Activated CD4-positive, alpha-beta memory T cell treated with anti-CD3 and anti-CD28 coated beads for 36 hours (primary cell): Measurements from ENCODE around the gene SYNRG. TPM values are rescaled to one million over a fixed set of nuclear protein-coding genes. Genes with fewer than 3 reads are reported as not detected.

Source experiments
- CTCF ChIA-PET: fragments of 350-600 bp; sonication (Branson Sonifier 250); formaldehyde crosslinking; loops from one replicate; lab custom pipeline; 2021; ENCODE audit warnings: antibody characterized with exemption, inconsistent platforms; lab: Charles Lee
- POLR2A ChIA-PET: fragments of 350-600 bp; sonication (Branson Sonifier 250); formaldehyde crosslinking; loops from one replicate; lab custom pipeline; 2021; ENCODE audit warnings: antibody characterized with exemption; lab: Charles Lee
- DNase-seq: peaks from one replicate; pipeline ENCODE4 v3.0.0-alpha.2; 2020
- H3K27ac Mint-ChIP-seq: one replicate; pipeline ENCODE4 v1.8.0; 2021; ENCODE audit warnings: mixed read lengths
- H3K27me3 Mint-ChIP-seq: one replicate; pipeline ENCODE4 v1.8.0; 2021; ENCODE audit warnings: mixed read lengths
- H3K36me3 Mint-ChIP-seq: one replicate; pipeline ENCODE4 v1.8.0; 2021; ENCODE audit warnings: mixed read lengths
- H3K4me1 Mint-ChIP-seq: one replicate; pipeline ENCODE4 v1.8.0; 2021; ENCODE audit warnings: low read depth, mixed read lengths
- H3K4me3 Mint-ChIP-seq: one replicate; pipeline ENCODE4 v1.8.0; 2021; ENCODE audit warnings: mild to moderate bottlenecking, mixed read lengths
- H3K9me3 Mint-ChIP-seq: one replicate; pipeline ENCODE4 v1.8.0; 2021; ENCODE audit warnings: mixed read lengths
- intact Hi-C: fragments of 100-400 bp; cut with micrococcal nuclease; formaldehyde crosslinking; loops from one replicate; pipeline ENCODE4 v1.15.1; 2023
- total RNA-seq, 2 experiments: library from RNA; stranded (reverse); gene quantifications; one replicate each; pipeline ENCODE4 v1.2.3, GENCODE V29; 2021

SYNRG gene
- total RNA-seq, 2 experiments from 2014 or later, result 44.4 to 45.2 TPM

DNA sequence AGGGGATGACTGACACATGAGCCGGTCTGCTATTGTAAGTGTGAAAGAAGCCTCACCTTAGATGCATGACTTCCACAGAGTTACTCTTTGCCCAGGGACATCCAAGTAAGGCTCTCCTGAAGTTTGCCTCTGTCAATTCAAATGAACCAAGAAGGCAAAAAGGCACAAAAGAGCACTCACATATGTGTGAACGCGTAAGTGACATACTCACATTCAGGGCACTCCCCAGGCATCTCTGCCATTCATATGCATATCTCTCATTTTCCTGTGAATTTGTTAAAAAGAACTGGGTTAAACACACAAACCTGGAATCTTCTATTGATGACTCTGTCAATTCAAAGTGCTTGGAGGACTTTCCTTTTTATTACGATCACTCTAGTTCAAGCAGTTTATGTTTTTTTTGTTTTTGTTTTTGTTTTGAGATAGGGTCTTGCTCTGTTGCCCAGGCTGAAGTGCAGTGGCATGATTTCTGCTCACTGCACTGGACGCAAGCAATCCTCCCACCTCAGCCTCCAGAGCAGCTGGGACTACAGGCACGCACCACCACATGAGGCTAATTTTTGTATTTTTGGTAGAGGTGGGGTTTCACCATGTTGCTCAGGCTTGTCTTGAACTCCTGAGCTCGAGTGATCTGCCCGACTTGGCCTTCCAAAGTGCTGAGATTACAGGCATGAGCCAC lies 70.1 kb downstream of the SYNRG start:
- POLR2A ChIA-PET, result no interaction called here
- no peak overlapping the region for H3K27ac Mint-ChIP-seq
- CTCF ChIA-PET, result interaction anchor here (0.6 kb wide), 1 partner anchor 988 kb away, joined by 3 read pairs; no protein-coding TSS in a partner anchor
- H3K4me1 Mint-ChIP-seq, result peaks cover 14% of the 10 kb centered on the region
- H3K36me3 Mint-ChIP-seq, result peaks cover 48% of the 10 kb centered on the region
- no peak for DNase-seq
- intact Hi-C loops, result no loop called here
- H3K4me3 Mint-ChIP-seq, result no peak overlapping the region
- H3K9me3 Mint-ChIP-seq, result no peaks in the 10 kb centered on the region
- H3K27me3 Mint-ChIP-seq, result no peaks in the 10 kb centered on the region

DNA sequence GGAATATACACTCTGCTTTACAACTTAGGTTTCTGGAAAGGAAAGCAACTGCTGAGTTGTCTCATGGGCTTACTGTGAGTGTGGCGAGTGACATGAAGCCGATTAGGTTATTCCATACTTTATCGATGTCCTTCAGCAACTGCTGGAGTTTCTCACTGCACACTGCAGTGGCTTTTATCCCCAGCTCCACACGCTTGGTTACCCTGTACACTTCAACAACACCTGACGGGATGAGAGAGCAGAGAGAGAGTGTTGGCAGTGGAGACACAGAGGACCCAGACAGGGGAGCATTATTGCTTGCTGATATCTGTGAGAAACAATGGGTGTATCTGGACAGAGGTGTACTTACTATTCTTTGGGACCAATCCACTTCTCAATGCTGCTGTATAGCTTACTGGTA lies 73.3 kb downstream of the SYNRG start:
- no peak for DNase-seq
- Mint-ChIP-seq H3K36me3 (peaks cover 37% of the 10 kb centered on the region), H3K4me1 (no peaks in the 10 kb centered on the region), H3K27ac (no peak overlapping the region), H3K9me3 (no peaks in the 10 kb centered on the region), H3K27me3 (no peaks in the 10 kb centered on the region), H3K4me3 (no peak overlapping the region)
- POLR2A ChIA-PET, result no interaction called here
- intact Hi-C loops, result no loop called here
- CTCF ChIA-PET, result no interaction called here

DNA sequence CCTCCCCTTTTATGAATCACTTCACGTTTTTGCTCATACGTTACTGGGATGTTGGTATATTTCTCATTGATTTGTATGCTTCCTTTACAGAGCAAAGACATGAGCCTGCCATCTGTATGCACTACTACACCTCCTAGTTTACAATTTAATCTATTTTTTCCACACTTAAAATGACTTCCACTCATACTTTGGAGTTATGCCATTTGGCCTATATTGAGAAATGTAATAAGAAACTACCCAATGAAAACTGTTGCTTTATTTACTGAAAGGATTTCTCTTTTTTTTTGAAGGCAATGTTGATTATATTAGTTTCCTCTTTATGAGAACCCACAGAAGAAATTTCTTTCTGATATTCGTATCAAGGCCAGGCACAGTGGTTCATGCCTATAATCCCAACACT lies 76.5 kb downstream of the SYNRG start:
- CTCF ChIA-PET, result no interaction called here
- no peak overlapping the region for H3K4me3 Mint-ChIP-seq

DNA sequence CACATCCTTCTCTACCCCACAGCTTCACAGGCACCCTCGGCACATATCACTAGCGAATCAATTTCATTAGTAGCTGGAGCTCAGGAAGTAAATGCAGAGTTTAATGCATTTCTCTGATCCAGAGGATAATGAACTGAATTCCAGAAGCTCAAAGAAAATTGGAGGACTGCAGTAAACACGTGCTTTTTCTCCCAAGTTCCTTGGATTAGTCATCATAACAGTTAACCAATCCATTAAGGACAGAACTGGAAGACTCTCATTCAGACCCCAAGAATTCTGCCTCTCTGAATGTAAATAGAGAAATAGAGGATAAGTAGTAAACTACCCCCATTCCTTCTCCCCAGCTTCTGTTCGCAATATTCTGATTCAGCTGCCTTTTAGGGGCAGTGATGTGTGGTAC lies 78.8 kb downstream of the SYNRG start:
- intact Hi-C loops, result no loop called here
- Mint-ChIP-seq H3K27ac (no peak overlapping the region), H3K4me1 (no peaks in the 10 kb centered on the region), H3K36me3 (peaks cover 9% of the 10 kb centered on the region), H3K9me3 (no peaks in the 10 kb centered on the region), H3K4me3 (no peak overlapping the region), H3K27me3 (no peaks in the 10 kb centered on the region)
- CTCF ChIA-PET, result no interaction called here
- POLR2A ChIA-PET, result no interaction called here
- DNase-seq, result no peak

More for the DNA sequence above, 76.5 kb downstream of the SYNRG start:
- Mint-ChIP-seq H3K36me3 (peaks cover 25% of the 10 kb centered on the region), H3K4me1 (no peaks in the 10 kb centered on the region), H3K27ac (no peak overlapping the region), H3K9me3 (no peaks in the 10 kb centered on the region), H3K27me3 (no peaks in the 10 kb centered on the region)
- DNase-seq, result no peak
- POLR2A ChIA-PET, result no interaction called here
- intact Hi-C loops, result no loop called here

DNA sequence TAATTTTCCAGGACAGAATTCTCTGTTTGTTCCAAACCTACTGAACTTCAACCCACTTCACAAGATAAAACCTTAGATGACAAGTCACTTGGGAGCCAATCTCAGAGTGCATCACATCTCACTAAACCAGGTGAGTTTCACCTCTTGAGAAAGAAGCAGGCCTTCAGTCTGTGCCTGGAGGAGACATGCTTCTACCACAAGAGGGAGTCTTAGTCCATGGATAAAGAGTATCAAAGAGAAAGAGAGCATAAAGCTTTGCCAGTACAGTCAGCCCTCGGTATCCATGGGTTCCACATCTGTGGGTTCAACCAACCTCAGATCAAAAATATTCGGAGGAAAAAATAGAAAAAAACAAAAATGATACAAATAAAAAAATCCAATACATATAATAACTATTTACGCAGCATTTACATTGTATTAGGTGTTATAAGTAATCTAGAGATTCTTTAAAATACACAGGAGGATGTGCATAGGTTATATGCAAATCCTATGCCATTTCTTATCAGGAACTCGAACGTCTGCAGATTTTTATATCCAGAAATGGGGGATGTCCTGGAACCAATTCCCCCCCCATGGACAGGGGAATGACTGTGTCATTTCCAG lies 81.9 kb downstream of the SYNRG start:
- Mint-ChIP-seq H3K27me3 (no peaks in the 10 kb centered on the region), H3K27ac (no peak overlapping the region), H3K4me3 (no peak overlapping the region), H3K4me1 (no peaks in the 10 kb centered on the region), H3K36me3 (peaks cover 20% of the 10 kb centered on the region), H3K9me3 (no peaks in the 10 kb centered on the region)
- DNase-seq, result peak; percentile 20
- ChIA-PET CTCF (interaction anchor here (0.7 to 3.4 kb wide), 12 partner anchors 15 to 289 kb away, joined by 3 to 31 read pairs (median 4); partner anchors contain the start of gene SYNRG), POLR2A (interaction anchor here (1.0 kb wide), 1 partner anchor 78 kb away, joined by 3 read pairs; no protein-coding TSS in a partner anchor)
- intact Hi-C loops, result loop anchor here (1.0 kb wide), 1 partner anchor 264 kb away; no protein-coding TSS in a partner anchor

DNA sequence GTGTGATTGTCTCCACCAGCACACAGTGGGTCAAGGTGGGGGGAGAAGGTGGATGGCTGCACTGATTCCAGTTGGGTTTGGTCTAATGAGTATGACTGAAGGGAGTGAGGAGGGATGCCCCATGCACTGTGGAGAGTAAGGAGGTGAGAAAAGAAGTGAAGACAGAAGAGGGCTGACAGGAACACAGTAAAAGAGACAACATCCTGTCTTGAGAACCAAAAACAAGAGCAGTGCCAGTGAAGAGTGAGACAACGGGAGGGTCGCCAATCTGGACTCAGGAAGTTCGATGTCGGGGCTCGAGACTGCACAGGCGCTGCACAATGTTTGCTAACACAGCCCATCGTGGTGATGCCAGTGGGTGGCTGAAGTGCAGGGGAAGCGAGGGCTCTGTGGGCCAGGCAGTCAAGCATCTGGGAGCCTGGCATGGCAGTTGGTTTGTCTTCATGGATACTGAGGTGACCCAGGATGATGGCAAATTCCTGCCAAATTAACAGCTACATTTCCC lies 85.5 kb downstream of the SYNRG start:
- intact Hi-C loops, result no loop called here
- Mint-ChIP-seq H3K4me3 (no peak overlapping the region), H3K36me3 (peaks cover 27% of the 10 kb centered on the region), H3K4me1 (peaks cover 2% of the 10 kb centered on the region), H3K27me3 (no peaks in the 10 kb centered on the region), H3K9me3 (no peaks in the 10 kb centered on the region), H3K27ac (no peak overlapping the region)
- CTCF ChIA-PET, result interaction anchor here (1.3 kb wide), 1 partner anchor 268 kb away, joined by 3 read pairs; no protein-coding TSS in a partner anchor
- POLR2A ChIA-PET, result no interaction called here
- DNase-seq, result no peak

DNA sequence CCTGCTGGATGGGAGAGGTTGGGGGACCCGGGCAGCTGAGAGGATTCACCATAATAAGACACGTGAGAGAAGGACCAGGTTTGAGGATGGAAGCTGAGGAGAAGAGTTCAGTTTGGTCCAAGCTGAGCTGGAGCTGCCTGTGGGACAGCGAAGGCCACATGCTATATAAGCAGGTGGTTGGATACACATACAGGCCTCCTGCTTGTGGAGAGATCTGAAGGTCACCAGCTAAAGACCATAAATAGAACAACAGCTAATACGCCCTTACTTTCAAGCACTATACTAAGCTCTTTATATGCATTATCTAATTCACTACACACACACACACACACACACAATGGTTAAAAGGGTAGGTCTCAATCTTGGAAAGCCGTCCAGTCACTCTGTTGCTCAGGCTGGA lies 87.4 kb downstream of the SYNRG start:
- ChIA-PET CTCF (interaction anchor here (0.6 to 1.7 kb wide), 2 partner anchors 74 to 149 kb away, joined by 5 read pairs; no protein-coding TSS in a partner anchor), POLR2A (interaction anchor here (0.7 kb wide), 1 partner anchor 33 kb away, joined by 3 read pairs; no protein-coding TSS in a partner anchor)
- intact Hi-C loops, result no loop called here
- peaks cover 34% of the 10 kb centered on the region for H3K36me3 Mint-ChIP-seq
- DNase-seq, result no peak
- H3K4me3 Mint-ChIP-seq, result no peak overlapping the region
- H3K4me1 Mint-ChIP-seq, result peaks cover 2% of the 10 kb centered on the region
- no peak overlapping the region for H3K27ac Mint-ChIP-seq
- H3K27me3 Mint-ChIP-seq, result no peaks in the 10 kb centered on the region
- no peaks in the 10 kb centered on the region for H3K9me3 Mint-ChIP-seq

DNA sequence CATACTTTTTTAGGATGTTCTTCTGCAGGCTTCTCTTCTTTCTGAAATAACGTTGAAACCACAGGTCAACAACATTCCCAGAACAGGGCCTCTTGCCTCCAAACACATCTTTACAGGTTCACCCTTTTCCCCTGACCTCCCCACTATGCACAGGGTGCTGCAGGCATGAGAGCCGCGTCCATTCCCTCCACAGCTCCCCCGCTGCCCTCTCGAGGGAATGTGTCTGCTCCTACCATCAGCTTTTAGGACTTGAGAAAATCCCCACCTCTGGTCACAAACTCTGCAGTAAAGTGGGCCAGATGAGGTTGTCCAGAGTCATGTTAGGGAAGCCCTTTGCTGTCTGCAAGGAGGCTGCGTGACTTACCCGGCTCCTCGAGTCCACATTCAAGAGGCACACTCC lies 89.0 kb downstream of the SYNRG start:
- intact Hi-C loops, result no loop called here
- CTCF ChIA-PET, result no interaction called here
- peaks cover 34% of the 10 kb centered on the region for H3K36me3 Mint-ChIP-seq
- no peak for DNase-seq
- POLR2A ChIA-PET, result no interaction called here
- peak overlapping the region; percentile 35 for H3K27ac Mint-ChIP-seq
- H3K4me3 Mint-ChIP-seq, result no peak overlapping the region
- H3K4me1 Mint-ChIP-seq, result peaks cover 2% of the 10 kb centered on the region
- H3K9me3 Mint-ChIP-seq, result no peaks in the 10 kb centered on the region
- no peaks in the 10 kb centered on the region for H3K27me3 Mint-ChIP-seq

DNA sequence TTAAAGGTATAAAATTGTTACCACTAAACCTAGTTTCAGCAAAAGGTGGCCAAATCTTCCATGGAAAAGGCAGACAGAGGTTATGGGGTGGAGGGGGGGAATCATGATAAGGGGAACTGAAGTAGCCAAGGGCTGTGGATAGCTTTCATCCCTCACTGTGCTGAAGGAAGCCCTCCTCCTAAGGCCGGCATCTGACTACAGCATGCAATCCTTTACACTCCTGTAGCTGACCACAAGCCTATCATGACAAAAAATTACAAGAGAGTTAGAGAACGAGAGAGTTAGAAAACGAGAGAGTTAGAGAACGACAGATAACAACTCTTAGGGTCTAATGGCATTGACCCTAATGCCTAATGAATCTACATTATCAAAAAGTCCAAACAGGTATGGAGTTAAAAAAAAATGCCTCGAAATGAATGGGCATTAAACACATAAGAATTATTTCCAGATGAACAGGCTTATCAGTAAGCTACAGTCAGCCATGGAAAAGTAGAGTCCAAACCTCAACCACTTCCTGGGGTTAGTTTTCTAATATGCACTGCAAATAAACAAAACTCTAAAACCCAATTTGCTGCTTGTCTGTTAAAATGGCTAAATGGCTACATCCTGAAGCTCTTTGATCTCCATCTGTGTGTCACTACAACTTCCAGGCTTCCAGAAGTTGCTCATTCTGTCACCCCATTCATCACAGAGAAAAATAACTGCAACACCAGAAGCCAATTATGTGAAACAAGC lies 89.8 kb downstream of the SYNRG start:
- H3K4me3 Mint-ChIP-seq, result no peak overlapping the region
- H3K27ac Mint-ChIP-seq, result peak overlapping the region; percentile 69
- no peak for DNase-seq
- intact Hi-C loops, result no loop called here
- POLR2A ChIA-PET, result no interaction called here
- peaks cover 31% of the 10 kb centered on the region for H3K36me3 Mint-ChIP-seq
- CTCF ChIA-PET, result interaction anchor here (1.0 kb wide), 1 partner anchor 324 kb away, joined by 3 read pairs; no protein-coding TSS in a partner anchor
- H3K9me3 Mint-ChIP-seq, result no peaks in the 10 kb centered on the region
- H3K4me1 Mint-ChIP-seq, result peaks cover 2% of the 10 kb centered on the region
- H3K27me3 Mint-ChIP-seq, result no peaks in the 10 kb centered on the region

DNA sequence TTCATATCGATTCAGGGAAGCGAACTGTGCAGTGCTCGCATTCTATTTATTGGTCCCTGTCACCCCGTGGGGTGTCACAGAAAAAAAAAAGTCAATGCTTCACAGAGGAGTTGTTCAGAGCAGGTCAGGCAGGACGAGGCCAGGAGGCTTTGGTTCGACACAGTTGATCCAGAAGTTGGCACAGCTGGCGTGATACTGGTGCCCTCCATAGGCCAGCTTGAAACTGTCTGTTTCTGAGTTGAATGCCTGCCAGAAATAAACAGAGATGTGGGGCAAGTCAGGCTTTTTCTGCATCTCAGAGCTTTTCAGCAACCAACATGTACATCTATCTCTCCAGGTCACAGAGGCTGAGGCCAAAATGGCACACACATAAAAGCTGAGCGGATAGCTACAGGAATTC lies 90.4 kb downstream of the SYNRG start:
- Mint-ChIP-seq H3K27me3 (no peaks in the 10 kb centered on the region), H3K36me3 (peaks cover 28% of the 10 kb centered on the region), H3K4me3 (no peak overlapping the region), H3K27ac (peak overlapping the region; percentile 69), H3K9me3 (no peaks in the 10 kb centered on the region), H3K4me1 (peaks cover 2% of the 10 kb centered on the region)
- ChIA-PET CTCF (interaction anchor here (1.0 kb wide), 1 partner anchor 325 kb away, joined by 3 read pairs; no protein-coding TSS in a partner anchor), POLR2A (no interaction called here)
- intact Hi-C loops, result no loop called here
- DNase-seq, result no peak

DNA sequence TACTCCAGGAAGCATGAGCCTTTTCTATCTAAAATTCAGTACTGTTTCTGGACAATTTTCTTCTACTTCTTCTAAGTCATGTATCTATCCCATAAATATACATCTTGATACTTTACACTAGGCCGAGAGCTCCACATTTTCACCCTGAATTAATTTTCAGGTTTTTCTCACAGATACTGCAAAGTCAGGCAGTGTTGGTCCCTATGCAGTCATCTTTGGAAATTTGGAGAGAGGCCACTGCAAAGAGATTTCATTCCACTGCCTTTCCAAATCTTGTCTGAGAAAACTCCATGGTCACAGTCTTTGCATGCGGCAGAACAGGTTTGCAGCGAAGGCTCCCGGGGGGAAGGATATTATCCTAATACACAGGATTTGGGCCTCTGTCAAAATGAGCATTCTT lies 91.3 kb downstream of the SYNRG start:
- peaks cover 2% of the 10 kb centered on the region for H3K4me1 Mint-ChIP-seq
- no peaks in the 10 kb centered on the region for H3K9me3 Mint-ChIP-seq
- intact Hi-C loops, result no loop called here
- peaks cover 23% of the 10 kb centered on the region for H3K36me3 Mint-ChIP-seq
- CTCF ChIA-PET, result no interaction called here
- no peak overlapping the region for H3K27ac Mint-ChIP-seq
- no peak overlapping the region for H3K4me3 Mint-ChIP-seq
- H3K27me3 Mint-ChIP-seq, result no peaks in the 10 kb centered on the region
- POLR2A ChIA-PET, result no interaction called here
- no peak for DNase-seq

DNA sequence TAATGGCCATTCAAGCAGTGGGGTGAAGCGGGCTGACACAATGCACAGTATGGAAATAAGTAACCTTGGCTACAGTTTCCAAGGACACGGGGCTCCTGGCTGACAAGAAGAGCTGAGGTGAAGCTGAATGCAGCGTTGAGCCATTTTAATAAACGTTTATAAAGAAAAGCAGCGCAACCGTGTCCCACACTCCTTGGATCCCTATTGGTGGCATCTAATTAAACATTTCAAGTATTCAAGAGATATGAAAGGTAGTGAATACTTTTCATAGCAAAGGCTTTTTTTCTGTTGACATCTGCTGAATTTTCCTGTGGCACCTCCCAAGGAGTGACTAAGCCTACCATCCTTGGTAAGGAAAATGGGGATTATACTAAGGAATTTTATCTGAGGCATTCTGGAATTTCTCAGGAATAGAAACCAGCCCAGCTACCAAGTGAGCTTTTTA lies 93.1 kb downstream of the SYNRG start:
- POLR2A ChIA-PET, result no interaction called here

More for the DNA sequence above, 93.1 kb downstream of the SYNRG start:
- CTCF ChIA-PET, result no interaction called here
- H3K9me3 Mint-ChIP-seq, result no peaks in the 10 kb centered on the region
- H3K4me1 Mint-ChIP-seq, result peaks cover 2% of the 10 kb centered on the region
- H3K4me3 Mint-ChIP-seq, result no peak overlapping the region
- H3K36me3 Mint-ChIP-seq, result peaks cover 28% of the 10 kb centered on the region
- DNase-seq, result no peak
- no peak overlapping the region for H3K27ac Mint-ChIP-seq
- intact Hi-C loops, result no loop called here
- H3K27me3 Mint-ChIP-seq, result no peaks in the 10 kb centered on the region
